Measurements from ENCODE around the gene NDRG3.

NDRG3 gene

GRCh38 chr20:36646678-36647077, 99.2 kb downstream of the NDRG3 start:
- H4K20me1 ChIP-seq (ENCODE audit: low read depth, low read length), result no peaks in the 10 kb centered on the region
- H3F3A ChIP-seq (ENCODE audit: insufficient read depth), result no peaks in the 10 kb centered on the region
- H3K79me2 ChIP-seq (ENCODE audit: insufficient read depth, low read length), result no peaks in the 10 kb centered on the region
- no peaks in the 10 kb centered on the region for H3K27me3 ChIP-seq (ENCODE audit: low read length)
- no peak overlapping the region for H3K27ac ChIP-seq (ENCODE audit: low read depth, low read length)
- H3K9ac ChIP-seq (ENCODE audit: low read length), result no peak overlapping the region
- H3K9me3 ChIP-seq (ENCODE audit: insufficient read depth, low read length), result no peaks in the 10 kb centered on the region
- H3K4me2 ChIP-seq (ENCODE audit: low read depth, low read length, poor library complexity, severe bottlenecking), result no peak overlapping the region
- H2AFZ ChIP-seq (ENCODE audit: low read depth, low read length, severe bottlenecking), result no peak overlapping the region
- H3K9me2 ChIP-seq (replicated peaks; ENCODE audit: insufficient read depth, low read length), result no peaks in the 10 kb centered on the region
- no peaks in the 10 kb centered on the region for H3K36me3 ChIP-seq (ENCODE audit: low read length)
- no peak for TF ChIP-seq EZH2phosphoT487 (conservative IDR thresholded peaks at IDR 0.05; ENCODE audit: low read length)
- no peak for TF ChIP-seq CTCF (IDR thresholded peaks at IDR 0.05; ENCODE audit: insufficient read depth, low read length, poor library complexity, severe bottlenecking)
- no peak overlapping the region for H3K4me3 ChIP-seq (ENCODE audit: insufficient read depth, low read length, poor library complexity, severe bottlenecking)

- Histone ChIP-seq H3K4me2 (ENCODE audit: low read depth, low read length, poor library complexity, severe bottlenecking) (no peak within 1 kb of the TSS), H3K9me3 (ENCODE audit: insufficient read depth, low read length) (no peaks in the 10 kb centered on the region), H3K9ac (ENCODE audit: low read length) (no peak within 1 kb of the TSS), H3K27ac (ENCODE audit: low read depth, low read length) (no peak within 1 kb of the TSS), H4K20me1 (ENCODE audit: low read depth, low read length) (no peaks in the 10 kb centered on the region), H3F3A (ENCODE audit: insufficient read depth) (no peaks in the 10 kb centered on the region), H2AFZ (ENCODE audit: low read depth, low read length, severe bottlenecking) (no peak within 1 kb of the TSS), H3K4me3 (ENCODE audit: insufficient read depth, low read length, poor library complexity, severe bottlenecking) (no peak within 1 kb of the TSS), H3K36me3 (ENCODE audit: low read length) (no peaks in the 10 kb centered on the region), H3K27me3 (ENCODE audit: low read length) (no peaks in the 10 kb centered on the region), H3K9me2 (replicated peaks; ENCODE audit: insufficient read depth, low read length) (no peaks in the 10 kb centered on the region), H3K79me2 (ENCODE audit: insufficient read depth, low read length) (no peaks in the 10 kb centered on the region)
- TF ChIP-seq CTCF (IDR thresholded peaks at IDR 0.05; ENCODE audit: insufficient read depth, low read length, poor library complexity, severe bottlenecking) (no peak), EZH2phosphoT487 (conservative IDR thresholded peaks at IDR 0.05; ENCODE audit: low read length) (no peak)
Observed at GRCh38 chr20:36645998-36646397, 99.9 kb downstream of the NDRG3 start, which contains the start of gene SLA2. Gene SLA2 (minus strand): TSS chr20:36646196. CDS start chr20:36641335, 4,861 bp downstream.

- Histone ChIP-seq H2AFZ (ENCODE audit: low read depth, low read length, severe bottlenecking) (no peak overlapping the region), H3K27me3 (ENCODE audit: low read length) (no peaks in the 10 kb centered on the region), H4K20me1 (ENCODE audit: low read depth, low read length) (no peaks in the 10 kb centered on the region), H3K4me2 (ENCODE audit: low read depth, low read length, poor library complexity, severe bottlenecking) (no peak overlapping the region), H3F3A (ENCODE audit: insufficient read depth) (no peaks in the 10 kb centered on the region), H3K79me2 (ENCODE audit: insufficient read depth, low read length) (no peaks in the 10 kb centered on the region), H3K4me3 (ENCODE audit: insufficient read depth, low read length, poor library complexity, severe bottlenecking) (no peak overlapping the region), H3K9ac (ENCODE audit: low read length) (no peak overlapping the region), H3K9me2 (replicated peaks; ENCODE audit: insufficient read depth, low read length) (no peaks in the 10 kb centered on the region), H3K36me3 (ENCODE audit: low read length) (no peaks in the 10 kb centered on the region), H3K27ac (ENCODE audit: low read depth, low read length) (no peak overlapping the region), H3K9me3 (ENCODE audit: insufficient read depth, low read length) (no peaks in the 10 kb centered on the region)
- TF ChIP-seq EZH2phosphoT487 (conservative IDR thresholded peaks at IDR 0.05; ENCODE audit: low read length) (no peak), CTCF (IDR thresholded peaks at IDR 0.05; ENCODE audit: insufficient read depth, low read length, poor library complexity, severe bottlenecking) (no peak)
Observed at GRCh38 chr20:36645353-36645752, 100.5 kb downstream of the NDRG3 start.
